Motor neuron (in vitro differentiated cells): ENCODE data around the gene AP5S1. TPM values are rescaled to one million over a fixed set of nuclear protein-coding genes. Genes with fewer than 3 reads are reported as not detected.

Experiments
- ATAC-seq, 8 experiments: fragments of 200-7000 bp; cut with Tn5 transposase; replicated peaks in 6 of 8; 2 replicates each; pipeline ENCODE4 v1.8.0; 2021; ENCODE audit warnings: mild to moderate bottlenecking in 8 of 8, moderate library complexity in 8 of 8
- H3K27ac ChIP-seq, 2 donors: fragments of 250-450 bp; sonication (Bioruptor Pico); 2 replicates each; pipeline ENCODE4 v1.9.0; 2021; ENCODE audit warnings: antibody characterized with exemption in 2 of 2, mild to moderate bottlenecking in 2 of 2, moderate library complexity in 1 of 2
- H3K4me1 ChIP-seq, 2 donors: fragments of 250-450 bp; sonication (Bioruptor Pico); replicated peaks in 1 of 2; 2 replicates each; pipeline ENCODE4 v1.6.1; 2021; ENCODE audit warnings: antibody characterized with exemption in 2 of 2, mild to moderate bottlenecking in 2 of 2, moderate library complexity in 1 of 2
- H3K4me3 ChIP-seq, 5 donors: fragments of 250-450 bp; sonication (Bioruptor Pico); 2 replicates each; pipeline ENCODE4 v1.9.0; 2021; ENCODE audit warnings: antibody characterized with exemption in 5 of 5, mild to moderate bottlenecking in 5 of 5, moderate library complexity in 4 of 5
- WGBS, 10 experiments: fragments of 450-650 bp; shearing (Covaris generic); methylation state at CpG; one replicate each; pipeline ENCODE4 v1.0.0; 2022; 5-methylcytosine and 5-hydroxymethylcytosine counted together
- in situ Hi-C, 9 experiments: fragments of 400-800 bp; cut with MboI; loops; one replicate each; pipeline ENCODE4 v1.15.0; 2021; ENCODE audit warnings: low sequenced_read_pairs in 9 of 9, low pct_unique_long_range_greater_than_20kb in 2 of 9; ENCODE audit not compliant: unreplicated experiment in 9 of 9
- total RNA-seq, 8 experiments: library from RNA; unstranded; fragments of 300-600 nt; gene quantifications; 2 replicates each; pipeline versions ENCODE4 v1.2.3 to v1.2.4, GENCODE V29; 2022

The AP5S1 gene
- total RNA-seq, 8 experiments from 2014 or later = 2.6 to 21.1 (median 10.4) TPM

DNA sequence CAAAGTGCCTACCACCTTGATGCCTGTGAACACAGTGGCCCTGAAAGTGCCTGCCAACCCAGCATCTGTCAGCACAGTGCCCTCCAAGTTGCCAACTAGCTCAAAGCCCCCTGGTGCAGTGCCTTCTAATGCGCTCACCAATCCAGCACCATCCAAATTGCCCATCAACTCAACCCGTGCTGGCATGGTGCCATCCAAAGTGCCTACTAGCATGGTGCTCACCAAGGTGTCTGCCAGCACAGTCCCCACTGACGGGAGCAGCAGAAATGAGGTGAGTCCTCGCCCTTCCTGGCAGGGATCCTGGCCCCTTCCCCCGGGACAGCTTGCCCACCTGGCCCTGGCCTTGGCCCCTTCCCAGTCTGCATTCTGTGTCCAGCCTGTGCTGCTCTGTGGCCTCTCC is 44.2 kb downstream of the AP5S1 start:
- WGBS, 10 experiments = 0 to 100% (median 98%) methylated on average over 1 to 3 of the region's 5 CpGs; no CpG with 5 or more reads in 6 of the 10 experiments
- H3K27ac ChIP-seq = no peak overlapping the region
- H3K4me3 ChIP-seq = no peak overlapping the region
- no peaks in the 10 kb centered on the region for H3K4me1 ChIP-seq
- ATAC-seq = no peak
- in situ Hi-C loops = no loop called here

DNA sequence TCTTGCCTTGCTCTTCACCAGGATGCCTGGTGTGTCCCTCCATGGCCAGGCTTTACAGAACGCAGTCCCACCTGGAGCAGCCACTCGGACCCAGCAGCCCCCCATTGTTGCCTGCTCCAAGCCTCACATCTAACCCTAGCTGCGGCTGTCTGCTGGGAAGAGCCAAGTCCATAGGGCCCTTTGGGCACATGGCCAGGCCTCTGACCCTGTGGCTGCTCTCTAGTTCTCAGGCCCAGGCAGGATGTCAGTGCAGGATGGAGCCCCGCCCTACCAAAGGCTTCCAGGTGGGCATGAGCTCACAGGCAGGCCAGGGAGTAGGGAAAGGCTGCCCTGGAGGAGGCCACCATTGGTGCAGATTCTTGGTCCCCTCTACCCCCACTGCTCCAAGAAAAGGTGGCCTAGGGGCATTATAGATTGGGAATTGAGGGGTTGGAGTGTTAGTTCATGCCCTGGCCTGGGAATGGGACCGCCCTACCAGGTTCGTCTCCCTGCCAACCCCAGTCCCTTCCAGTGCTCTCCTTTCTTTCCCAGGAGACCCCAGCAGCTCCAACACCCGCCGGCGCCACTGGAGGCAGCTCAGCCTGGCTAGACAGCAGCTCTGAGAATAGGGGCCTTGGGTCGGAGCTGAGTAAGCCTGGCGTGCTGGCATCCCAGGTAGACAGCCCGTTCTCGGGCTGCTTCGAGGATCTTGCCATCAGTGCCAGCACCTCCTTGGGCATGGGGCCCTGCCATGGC is 45.0 kb downstream of the AP5S1 start:
- WGBS, 10 experiments = 71 to 100% (median 95%) methylated on average over 2 to 7 of the region's 14 CpGs; no CpG with 5 or more reads in 6 of the 10 experiments
- no peaks in the 10 kb centered on the region for H3K4me1 ChIP-seq
- no peak overlapping the region for H3K4me3 ChIP-seq
- H3K27ac ChIP-seq = no peak overlapping the region
- in situ Hi-C loops = no loop called here
- no peak for ATAC-seq

DNA sequence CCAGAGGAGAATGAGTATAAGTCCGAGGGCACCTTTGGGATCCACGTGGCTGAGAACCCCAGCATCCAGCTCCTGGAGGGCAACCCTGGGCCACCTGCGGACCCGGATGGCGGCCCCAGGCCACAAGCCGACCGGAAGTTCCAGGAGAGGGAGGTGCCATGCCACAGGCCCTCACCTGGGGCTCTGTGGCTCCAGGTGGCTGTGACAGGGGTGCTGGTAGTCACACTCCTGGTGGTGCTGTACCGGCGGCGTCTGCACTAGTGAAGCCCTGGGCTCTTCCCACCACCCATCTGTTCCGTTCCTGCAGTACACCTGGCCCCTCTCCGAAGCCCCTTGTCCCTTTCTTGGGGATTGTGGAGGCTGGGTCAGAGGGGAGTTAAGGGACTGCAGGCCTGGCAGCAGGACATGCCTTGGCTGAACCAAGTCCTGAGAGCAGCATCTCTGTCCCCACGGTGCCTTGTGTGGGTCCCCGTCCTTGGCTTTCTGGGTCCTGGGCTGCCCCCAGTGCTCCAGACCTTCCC is 45.6 kb downstream of the AP5S1 start:
- H3K27ac ChIP-seq = no peak overlapping the region
- in situ Hi-C loops = no loop called here
- H3K4me3 ChIP-seq = no peak overlapping the region
- 90 to 100% (median 100%) methylated on average over 2 to 3 of the region's 14 CpGs; no CpG with 5 or more reads in 7 of the 10 experiments for WGBS, 10 experiments
- H3K4me1 ChIP-seq = no peaks in the 10 kb centered on the region
- ATAC-seq = no peak

DNA sequence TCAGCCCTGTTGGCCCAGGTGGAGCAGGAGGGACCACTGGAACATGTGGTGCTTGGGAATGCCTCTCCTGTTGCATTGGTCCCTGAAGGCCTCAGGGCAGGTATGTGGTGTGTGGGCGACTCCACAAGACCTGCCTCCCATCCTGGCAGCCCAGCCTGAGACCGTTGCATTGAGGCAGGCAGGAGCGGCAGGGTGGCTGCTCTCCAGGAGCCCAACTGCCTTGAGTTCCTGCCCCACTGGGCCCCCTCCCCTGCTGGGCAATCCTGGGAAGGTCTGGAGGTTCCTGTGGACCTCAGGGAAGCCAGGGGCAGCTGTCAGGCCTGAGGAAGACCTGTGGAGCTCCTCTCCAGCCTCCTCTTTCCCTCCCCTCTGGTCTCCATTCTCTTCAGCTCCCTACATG is 46.1 kb downstream of the AP5S1 start:
- Histone ChIP-seq H3K4me1 (no peaks in the 10 kb centered on the region), H3K27ac (no peak overlapping the region), H3K4me3 (no peak overlapping the region)
- ATAC-seq = no peak
- WGBS, 10 experiments = 53 to 100% methylated on average over 1 to 3 of the region's 3 CpGs; no CpG with 5 or more reads in 8 of the 10 experiments
- in situ Hi-C loops = no loop called here

DNA sequence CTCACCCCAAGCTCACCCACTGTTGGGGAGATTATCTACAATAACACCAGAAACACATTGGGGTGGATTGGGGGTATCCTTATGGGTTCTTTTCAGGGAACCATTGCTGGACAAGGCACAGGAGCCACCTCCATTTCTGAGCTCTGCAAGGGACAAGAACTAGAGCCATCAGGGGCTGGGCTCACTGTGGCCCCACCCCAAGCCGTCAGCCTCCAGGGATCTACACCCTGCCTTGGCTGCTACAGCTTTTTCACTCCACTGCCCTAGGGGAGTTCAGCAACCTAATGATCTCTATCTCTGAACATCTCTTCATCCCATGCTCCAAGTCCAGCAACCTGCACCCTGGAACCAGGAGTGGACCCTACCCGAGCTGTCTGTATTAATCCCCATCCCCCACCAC is 47.5 kb downstream of the AP5S1 start:
- Histone ChIP-seq H3K4me1 (no peaks in the 10 kb centered on the region), H3K4me3 (no peak overlapping the region), H3K27ac (no peak overlapping the region)
- ATAC-seq = peak in 2 of 8 experiments; percentile 59 to 63
- 43 to 60% methylated on average over 1 of the region's 2 CpGs; no CpG with 5 or more reads in 8 of the 10 experiments for WGBS, 10 experiments
- in situ Hi-C loops = no loop called here

DNA sequence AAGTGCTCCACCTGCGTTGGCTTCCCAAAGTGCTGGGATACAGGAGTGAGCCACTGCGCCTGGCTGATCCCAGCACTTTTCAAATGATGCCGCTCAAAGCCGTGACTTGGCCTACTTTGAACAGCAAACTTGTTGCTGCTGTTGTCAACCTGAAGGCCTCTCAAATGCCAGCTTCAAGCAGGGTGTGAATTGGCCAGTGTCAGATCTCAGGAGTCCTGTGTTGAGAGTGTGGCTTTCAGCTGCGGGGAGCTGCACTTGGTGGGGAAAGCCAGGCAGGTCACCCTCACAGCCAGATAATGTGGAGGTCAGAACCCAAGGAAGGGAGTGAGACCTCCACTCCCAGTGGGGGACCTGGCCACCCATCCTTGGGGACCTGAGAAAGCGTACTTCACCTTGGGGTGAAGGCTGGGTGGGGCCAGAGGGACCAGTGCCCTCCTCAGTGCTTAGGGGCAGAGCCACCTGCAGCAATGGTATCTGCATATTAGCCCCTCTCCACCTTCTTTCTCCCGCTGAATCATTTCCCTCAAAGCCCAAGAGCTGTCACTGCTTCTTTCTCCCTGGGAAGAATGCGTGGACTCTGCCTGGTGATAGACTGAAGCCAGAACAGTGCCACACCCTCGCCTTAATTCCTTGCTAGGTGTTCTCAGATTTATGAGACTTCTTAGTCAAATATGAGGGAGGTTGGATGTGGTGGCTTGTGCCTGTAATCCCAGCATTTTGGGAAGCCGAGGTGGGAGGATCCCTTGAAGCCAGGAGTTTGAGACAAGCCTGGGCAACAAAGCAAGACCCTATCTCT is 49.7 kb downstream of the AP5S1 start:
- in situ Hi-C loops = no loop called here
- Histone ChIP-seq H3K4me3 (no peak overlapping the region), H3K27ac (no peak overlapping the region), H3K4me1 (peaks cover 1 to 2% of the 10 kb centered on the region in 2 donors)
- ATAC-seq = peak in 3 of 8 experiments; percentile 9 to 41 (median 32)
- 75 to 100% (median 91%) methylated on average over 1 to 6 of the region's 10 CpGs for WGBS, 10 experiments

DNA sequence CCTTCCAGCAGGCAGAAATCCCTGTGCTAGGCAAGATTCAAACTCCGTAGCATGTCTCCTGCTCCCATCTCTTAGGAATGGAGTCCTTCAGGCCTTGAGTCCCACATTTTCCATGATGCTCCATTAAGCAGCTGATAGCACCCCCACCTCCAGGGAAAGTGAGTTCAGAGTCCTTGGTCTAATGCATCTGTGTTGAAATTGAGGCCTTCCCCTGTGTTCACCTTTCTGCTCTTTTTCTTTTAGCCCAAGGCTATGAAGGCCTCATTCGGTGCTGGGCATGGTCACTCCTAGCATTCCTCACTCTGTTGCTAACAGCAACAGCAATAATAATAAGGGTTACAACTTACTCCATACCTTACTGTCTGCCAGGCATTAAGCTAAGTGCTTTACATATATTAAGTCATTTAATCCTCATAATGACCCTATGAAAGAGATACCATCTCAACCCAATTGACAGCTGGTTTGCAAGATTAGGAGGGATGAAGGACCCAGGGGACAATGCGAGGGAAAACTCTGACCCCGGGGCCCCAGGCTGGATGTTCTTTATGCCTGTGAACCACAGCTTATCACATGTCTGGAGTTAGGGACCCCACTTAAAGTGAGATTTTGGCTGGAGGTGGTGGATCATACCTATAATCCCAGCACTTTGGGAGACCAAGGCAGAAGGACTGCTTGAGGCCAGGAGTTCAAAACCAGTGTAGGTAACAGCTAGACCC is 51.4 kb downstream of the AP5S1 start:
- in situ Hi-C loops = no loop called here
- peak in 3 of 8 experiments; percentile 51 to 72 (median 53) for ATAC-seq
- Histone ChIP-seq H3K4me1 (peaks cover 13 to 16% of the 10 kb centered on the region in 2 donors), H3K4me3 (no peak overlapping the region), H3K27ac (no peak overlapping the region)
- WGBS, 10 experiments = 0 to 100% (median 100%) methylated on average over 1 to 2 of the region's 4 CpGs; no CpG with 5 or more reads in 5 of the 10 experiments

DNA sequence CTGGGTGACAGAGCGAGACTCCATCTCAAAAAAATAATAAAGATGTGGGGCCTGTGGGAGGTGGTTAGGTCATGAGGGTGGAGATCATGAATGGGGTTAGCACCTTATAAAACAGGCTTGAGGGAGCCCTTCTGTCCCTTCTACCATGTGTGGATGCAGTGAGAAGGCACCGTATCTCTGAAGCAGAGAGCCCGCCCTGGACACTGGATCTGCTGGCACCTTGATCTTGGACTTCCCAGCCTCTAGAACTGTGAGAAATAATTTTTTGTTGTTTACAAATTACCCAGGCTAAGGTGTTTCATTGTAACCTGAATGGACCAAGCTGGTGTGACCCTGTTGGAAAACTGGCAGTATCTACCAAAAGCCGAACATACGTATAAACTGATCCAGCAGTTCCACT is 53.2 kb downstream of the AP5S1 start:
- Histone ChIP-seq H3K27ac (no peak overlapping the region), H3K4me3 (no peak overlapping the region), H3K4me1 (peaks cover 13 to 17% of the 10 kb centered on the region in 2 donors)
- WGBS, 10 experiments = 96 to 100% (median 100%) methylated on average over 2 to 5 of the region's 5 CpGs; no CpG with 5 or more reads in 4 of the 10 experiments
- in situ Hi-C loops = no loop called here
- no peak for ATAC-seq

DNA sequence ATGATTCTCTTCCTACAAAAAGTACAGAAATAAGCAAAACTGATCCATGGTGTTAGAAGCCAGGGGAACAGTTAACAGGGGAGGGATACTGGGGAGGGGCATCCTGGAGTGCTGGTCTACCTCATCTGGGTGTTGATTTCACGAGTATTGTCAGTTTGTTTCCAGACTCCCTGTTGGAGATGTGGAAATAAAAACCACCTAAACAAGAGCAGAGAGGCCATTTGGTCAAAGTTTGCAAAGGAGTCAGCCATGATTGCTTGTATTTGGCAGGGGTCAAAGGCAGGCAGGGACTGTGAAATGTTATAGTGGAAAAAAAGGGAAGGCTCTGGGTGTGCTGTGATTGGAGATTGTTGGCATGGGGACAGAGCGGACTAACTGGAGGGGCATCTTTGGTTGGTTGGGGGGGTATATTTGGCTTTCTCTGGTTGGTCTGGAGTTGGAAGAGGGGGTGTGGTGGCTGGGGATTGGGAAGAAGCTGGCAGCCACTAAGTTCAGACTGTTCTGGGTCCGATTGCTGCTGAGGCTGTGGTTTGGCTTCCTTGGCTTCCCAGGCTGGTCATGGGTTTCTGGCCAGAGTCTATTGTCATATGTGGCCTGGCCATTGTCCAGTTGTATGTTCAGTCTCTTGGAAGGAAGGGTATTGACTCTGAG is 54.0 kb downstream of the AP5S1 start:
- no peak overlapping the region for H3K4me3 ChIP-seq
- peaks cover 13 to 17% of the 10 kb centered on the region in 2 donors for H3K4me1 ChIP-seq
- no peak overlapping the region for H3K27ac ChIP-seq
- WGBS, 10 experiments = 0 to 79% (median 40%) methylated on average over 1 to 3 of the region's 3 CpGs; no CpG with 5 or more reads in 7 of the 10 experiments
- ATAC-seq = peak in 1 of 8 experiments; percentile 14
- in situ Hi-C loops = no loop called here

DNA sequence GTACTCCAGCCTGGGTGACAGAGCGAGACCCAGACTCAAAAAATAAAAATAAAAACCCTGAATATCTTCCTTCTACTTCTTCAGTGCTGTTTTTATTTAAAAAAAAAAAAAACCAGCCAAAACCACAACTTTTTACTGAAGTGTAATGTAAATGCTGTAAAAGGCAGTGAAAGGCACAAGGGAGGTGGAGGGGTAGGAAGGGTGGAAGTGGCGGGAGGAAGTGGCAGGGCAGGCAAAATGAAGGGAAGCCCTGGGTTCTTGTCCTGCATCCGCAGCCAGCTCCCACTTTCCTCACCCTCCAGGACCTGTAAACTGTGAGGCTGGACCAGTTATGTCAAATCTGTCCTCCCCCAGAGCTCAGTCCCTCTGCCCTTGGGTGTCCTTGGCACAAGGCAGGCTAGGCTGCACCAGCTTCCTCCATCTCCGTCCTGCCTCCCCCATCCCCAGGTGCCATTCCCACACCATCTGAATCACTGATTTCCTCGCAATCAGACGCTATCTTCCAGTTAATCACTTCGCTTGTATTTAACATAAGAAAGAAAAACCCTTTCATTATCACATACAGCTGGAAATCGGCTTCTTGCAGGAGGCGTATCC is 55.1 kb downstream of the AP5S1 start:
- WGBS, 10 experiments = 47 to 100% (median 80%) methylated on average over 2 to 7 of the region's 9 CpGs; no CpG with 5 or more reads in 1 of the 10 experiments
- ATAC-seq = peak in 4 of 8 experiments; percentile 53 to 58 (median 56)
- no peak overlapping the region for H3K4me3 ChIP-seq
- peak overlapping the region in 1 of 2 donors; percentile 5 for H3K27ac ChIP-seq
- peaks cover 13 to 17% of the 10 kb centered on the region in 2 donors for H3K4me1 ChIP-seq
- in situ Hi-C loops = loop anchor here in 1 of 9 experiments (25.0 kb wide), 1 partner anchor 212 kb away; no protein-coding TSS in a partner anchor

DNA sequence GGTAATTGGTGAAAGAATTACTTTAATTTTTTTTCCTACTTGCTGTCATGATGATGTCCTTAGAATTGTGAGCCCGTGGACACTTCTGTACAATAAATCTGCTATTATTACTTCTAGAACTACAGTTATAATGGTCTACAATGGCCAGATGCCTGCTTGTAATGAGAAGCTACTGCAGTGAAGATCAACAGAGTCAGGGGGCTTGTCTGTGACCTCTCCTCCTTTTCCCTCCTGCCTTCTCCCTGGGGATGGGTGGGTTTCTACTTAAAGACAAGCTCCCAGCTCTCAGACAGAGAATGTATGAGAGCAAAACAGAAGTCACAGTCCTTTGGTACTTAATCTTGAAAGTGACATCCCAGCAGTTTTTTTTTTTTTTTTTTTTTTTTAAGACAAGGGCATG is 55.7 kb downstream of the AP5S1 start:
- H3K4me3 ChIP-seq = no peak overlapping the region
- 8 to 64% (median 29%) methylated on average over 1 of the region's 1 CpG; no CpG with 5 or more reads in 5 of the 10 experiments for WGBS, 10 experiments
- in situ Hi-C loops = loop anchor here in 1 of 9 experiments (25.0 kb wide), 1 partner anchor 211 kb away; no protein-coding TSS in a partner anchor
- H3K4me1 ChIP-seq = peaks cover 13 to 17% of the 10 kb centered on the region in 2 donors
- no peak overlapping the region for H3K27ac ChIP-seq
- peak in 5 of 8 experiments; percentile 64 to 92 (median 81) for ATAC-seq

DNA sequence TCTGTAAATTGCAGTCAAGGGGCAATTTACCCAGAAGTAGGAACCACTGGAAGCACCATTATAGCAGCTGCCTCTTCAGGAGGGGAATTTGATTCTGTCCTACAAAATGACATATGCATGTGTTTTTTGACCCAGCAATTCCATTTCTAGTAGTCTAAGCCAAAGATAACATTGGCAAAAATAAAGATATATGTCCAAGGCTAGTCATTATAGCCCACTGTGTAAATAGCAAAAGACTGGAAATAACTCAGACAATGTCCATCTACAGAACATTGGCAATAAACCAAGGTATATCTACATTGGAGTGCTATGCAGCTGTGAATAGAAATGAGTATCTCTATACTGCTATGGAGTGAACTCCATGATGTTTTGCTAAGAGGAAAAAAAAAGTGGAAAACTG is 56.3 kb downstream of the AP5S1 start:
- in situ Hi-C loops = loop anchor here in 1 of 9 experiments (25.0 kb wide), 1 partner anchor 211 kb away; no protein-coding TSS in a partner anchor
- Histone ChIP-seq H3K4me3 (no peak overlapping the region), H3K4me1 (peaks cover 13 to 17% of the 10 kb centered on the region in 2 donors), H3K27ac (no peak overlapping the region)
- no peak for ATAC-seq
